NCI-H2107 treated with DMSO at 0.1 percent for 48 hours (cell line): Measurements from ENCODE around the gene GFRAL.

Source experiments
- DNase-seq: peaks from one replicate; lab custom pipeline; 2025; ENCODE audit not compliant: unreplicated experiment; lab: John Stamatoyannopoulos, UW

The GFRAL gene

DNA sequence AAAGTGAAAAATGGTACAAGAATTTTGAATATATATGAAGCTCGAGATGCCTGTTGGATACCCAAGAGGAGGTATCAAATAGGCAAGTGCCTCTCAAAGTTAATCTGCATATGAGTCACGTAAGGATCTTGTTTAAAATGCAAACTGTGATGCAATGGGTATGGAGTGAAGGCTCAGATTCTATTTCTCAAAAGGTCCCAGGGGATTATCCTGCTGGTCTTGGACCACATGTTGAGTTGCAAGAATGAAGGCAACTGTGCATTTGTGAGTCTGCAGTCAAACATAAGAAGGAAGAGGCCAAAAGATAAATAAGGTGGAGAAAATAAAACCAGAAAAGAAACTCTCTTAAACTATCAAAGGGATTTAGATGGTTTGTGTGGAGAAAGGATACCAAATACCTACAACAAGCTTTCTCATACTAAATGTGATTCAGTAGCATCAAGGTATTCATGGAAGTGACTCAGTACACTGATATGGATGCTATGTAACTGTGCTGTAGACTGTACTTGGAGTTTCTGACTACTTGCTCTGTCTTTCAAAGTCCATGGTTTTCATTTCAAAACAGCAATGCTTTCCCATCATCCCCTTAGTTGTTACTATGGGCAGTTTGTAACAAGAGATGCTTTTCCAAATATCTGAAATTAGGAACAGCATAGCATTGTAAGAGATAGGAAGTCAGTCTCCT is 106.3 kb downstream of the GFRAL start:
- DNase-seq: no peak

DNA sequence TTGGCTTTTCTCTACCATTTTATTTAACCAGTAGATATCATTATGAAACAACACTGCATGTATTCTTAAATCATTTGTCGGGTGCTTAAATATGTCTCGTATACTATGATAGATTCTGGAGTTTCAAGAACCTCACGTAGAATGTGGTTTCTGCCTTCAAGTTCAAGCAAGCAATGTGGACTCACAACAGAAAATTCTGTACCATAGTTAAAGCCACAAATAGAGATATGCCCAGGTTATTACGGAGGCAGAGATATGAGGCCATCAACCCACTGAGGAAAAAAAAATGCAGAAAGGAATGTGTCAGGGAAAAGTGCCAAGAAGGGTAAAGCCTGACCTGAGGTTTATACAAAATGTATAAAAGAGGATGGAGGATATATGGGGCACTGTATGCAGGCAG is 109.9 kb downstream of the GFRAL start:
- no peak for DNase-seq

DNA sequence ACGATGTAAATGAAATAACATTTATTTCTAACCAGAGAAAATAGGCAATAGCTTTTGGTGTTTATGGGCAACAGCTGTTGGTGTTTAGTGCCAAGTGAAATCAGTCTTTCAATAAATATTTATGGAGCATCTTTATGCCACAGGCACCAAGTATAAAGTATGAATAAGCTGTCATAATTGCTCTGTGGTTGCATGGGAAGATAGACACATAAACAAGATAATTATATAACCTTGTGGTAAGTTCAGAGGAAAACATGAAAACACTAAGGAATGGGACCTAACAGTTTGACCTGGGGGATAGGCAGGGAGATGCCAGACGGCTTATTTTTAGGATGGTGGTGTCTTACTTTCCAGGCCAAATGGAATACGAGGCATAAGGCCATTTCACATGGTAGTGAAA is 110.9 kb downstream of the GFRAL start:
- no peak for DNase-seq

DNA sequence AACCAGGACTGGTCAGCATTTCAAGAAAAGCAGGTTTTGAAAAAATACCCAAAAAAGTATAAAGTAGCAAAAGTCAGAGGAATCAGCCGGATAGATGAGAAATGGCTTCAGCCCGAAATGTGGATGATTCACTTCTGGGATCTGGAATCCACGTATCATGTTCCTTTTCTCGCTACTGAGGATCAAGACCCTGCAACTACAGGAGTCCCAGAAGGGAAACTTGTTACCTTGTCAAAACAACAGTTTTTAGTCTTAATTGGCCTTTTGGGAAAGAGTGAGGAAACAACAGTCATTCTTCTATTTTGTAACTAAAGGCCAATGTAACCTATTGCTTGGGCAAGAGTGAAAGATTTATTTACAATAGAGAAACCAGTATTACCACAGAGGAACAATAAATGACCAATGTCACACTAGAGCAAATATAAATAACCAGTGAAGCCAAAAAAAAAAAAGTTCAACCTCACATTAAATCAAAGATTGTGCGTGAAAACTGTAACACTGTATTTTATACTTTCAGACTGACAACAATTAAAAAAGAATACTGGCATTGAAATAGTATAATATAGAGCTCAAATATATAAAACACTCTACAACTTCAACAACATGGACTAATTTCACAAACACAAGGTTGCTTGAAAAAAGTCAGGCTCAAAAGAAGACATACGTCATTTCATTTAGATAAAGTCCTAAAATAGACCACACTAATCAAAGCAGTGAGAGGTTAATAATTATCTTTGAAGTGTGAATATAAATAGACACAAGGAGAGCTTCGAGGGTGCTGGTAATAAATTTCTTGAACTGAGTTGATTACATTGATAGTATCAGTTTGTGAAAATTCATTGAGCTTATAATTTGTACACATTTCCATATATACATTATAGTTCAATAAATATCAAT is 116.2 kb downstream of the GFRAL start:
- DNase-seq: no peak

DNA sequence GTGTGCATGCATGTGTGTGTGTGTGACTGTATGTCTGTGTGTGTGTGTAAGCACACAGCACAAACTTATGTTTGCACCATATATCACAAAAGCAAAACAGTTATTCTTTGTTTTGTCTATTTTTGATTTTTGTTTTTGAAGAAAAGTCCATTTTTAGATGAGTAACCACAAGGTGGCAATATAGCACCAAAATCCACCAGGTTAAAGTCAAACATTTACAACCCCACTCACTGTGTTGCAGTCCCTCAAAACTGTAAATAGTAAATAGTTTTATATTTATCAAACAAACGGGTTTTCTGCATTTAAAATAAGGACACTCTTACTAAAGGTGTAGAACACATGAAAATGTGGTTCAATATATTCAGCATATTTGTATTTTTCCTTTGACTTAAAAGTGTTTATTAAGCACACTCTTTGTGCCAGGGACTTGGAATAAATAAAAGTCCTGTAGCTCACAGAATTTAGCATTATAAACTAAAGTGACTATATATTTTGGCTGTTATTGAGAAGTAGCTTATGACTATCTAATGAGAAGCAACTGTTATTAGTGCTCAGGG is 118.5 kb downstream of the GFRAL start:
- no peak for DNase-seq

DNA sequence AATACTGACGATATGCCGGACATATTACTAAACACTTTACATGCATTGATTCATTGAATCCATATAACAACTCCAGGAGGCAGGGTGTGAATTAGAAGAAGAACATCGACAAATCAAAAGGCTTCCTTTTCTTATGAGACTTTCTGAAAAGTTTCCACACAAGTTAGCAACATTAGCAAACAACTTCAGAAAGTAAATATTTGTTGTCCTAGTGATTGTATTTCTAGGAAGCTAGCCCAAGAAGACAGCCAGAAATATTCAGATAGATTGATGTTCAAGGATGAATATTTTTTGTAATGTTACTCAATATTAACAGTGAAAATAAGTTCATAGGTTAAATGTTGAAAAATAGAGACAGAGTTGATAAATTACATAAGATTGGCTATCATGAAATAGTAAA is 120.6 kb downstream of the GFRAL start:
- DNase-seq: no peak

DNA sequence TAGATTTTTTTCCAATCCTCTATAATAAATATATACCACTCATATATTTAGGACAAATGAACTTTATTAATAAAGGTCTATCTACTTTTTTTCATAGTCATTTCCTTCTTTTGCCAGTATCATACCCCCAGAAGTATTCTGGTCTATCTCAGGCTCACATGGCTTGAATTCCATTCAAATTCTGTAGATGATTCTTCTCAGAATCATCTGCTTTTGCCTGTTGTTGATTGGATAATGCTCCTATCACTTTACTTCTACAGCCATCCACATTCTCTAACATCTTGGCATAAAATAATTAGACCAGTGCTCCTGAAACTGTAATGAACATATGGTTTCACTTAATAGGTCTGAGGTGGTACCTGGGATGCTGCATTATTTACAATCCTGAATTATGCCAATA is 121.2 kb downstream of the GFRAL start:
- DNase-seq: no peak

DNA sequence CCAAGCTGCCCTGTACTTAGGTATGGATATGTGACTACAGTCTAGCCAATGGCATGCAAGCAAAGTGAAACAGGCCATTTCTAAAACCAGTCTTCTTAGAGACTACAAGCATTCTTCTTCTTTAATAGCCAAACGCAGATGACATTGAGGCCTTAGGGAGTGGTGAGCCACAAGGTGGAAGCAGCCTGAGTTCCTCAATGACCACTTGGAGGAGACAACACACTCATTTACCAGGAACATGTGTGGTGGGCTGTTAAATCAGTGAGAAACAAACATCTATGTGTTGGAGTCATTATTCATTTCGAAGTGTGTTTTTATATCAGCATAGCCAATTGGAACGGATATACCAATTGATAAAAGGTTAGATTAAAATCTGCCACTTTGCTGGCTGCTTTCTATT is 122.0 kb downstream of the GFRAL start:
- DNase-seq: no peak

DNA sequence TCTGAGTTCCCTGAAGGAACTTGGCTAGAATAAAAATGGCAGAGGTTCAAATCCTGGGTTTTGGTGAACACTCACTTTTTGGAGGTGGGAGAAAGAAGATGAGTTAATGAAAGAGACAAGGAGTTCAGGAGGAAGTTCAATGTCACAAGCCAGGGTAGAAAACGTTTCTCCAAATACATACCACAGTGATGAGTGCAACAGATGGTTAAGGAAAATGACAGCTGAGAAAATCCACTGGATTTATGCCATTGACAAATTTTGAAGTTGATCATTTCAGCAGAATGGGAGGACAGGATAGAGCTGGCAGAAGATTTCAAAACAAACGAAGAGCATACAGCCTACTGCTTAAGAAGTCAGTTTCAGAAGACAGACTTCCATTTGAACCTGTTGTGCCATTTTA is 122.7 kb downstream of the GFRAL start:
- no peak for DNase-seq
